Memory B cell (primary cell): Measurements from ENCODE around the gene VWA5B2.

ENCODE experiments used
- ATAC-seq: fragments of 150-1000 bp; cut with Tn5 transposase; 2 replicates; pipeline ENCODE4 v1.10.0; 2021; ENCODE audit warnings: low read depth, mild to moderate bottlenecking, moderate library complexity
- DNase-seq, 2 donors: peaks; one replicate each; pipeline ENCODE4 v3.0.0; 2022; ENCODE audit warnings: low spot score in 2 of 2
- H3K27ac Mint-ChIP-seq: one replicate; pipeline ENCODE4 v1.8.0; 2022; ENCODE audit warnings: mild to moderate bottlenecking, moderate library complexity, mixed read lengths
- H3K27me3 Mint-ChIP-seq: one replicate; pipeline ENCODE4 v1.8.0; 2022; ENCODE audit warnings: mixed read lengths
- H3K36me3 Mint-ChIP-seq: one replicate; pipeline ENCODE4 v1.8.0; 2022; ENCODE audit warnings: mild to moderate bottlenecking, mixed read lengths
- H3K4me1 Mint-ChIP-seq: one replicate; pipeline ENCODE4 v1.8.0; 2022; ENCODE audit warnings: mixed read lengths
- H3K4me3 Mint-ChIP-seq: one replicate; pipeline ENCODE4 v1.8.0; 2022; ENCODE audit warnings: mild to moderate bottlenecking, moderate library complexity, mixed read lengths
- H3K9me3 Mint-ChIP-seq: one replicate; pipeline ENCODE4 v1.8.0; 2022; ENCODE audit warnings: mixed read lengths

Gene VWA5B2

DNA sequence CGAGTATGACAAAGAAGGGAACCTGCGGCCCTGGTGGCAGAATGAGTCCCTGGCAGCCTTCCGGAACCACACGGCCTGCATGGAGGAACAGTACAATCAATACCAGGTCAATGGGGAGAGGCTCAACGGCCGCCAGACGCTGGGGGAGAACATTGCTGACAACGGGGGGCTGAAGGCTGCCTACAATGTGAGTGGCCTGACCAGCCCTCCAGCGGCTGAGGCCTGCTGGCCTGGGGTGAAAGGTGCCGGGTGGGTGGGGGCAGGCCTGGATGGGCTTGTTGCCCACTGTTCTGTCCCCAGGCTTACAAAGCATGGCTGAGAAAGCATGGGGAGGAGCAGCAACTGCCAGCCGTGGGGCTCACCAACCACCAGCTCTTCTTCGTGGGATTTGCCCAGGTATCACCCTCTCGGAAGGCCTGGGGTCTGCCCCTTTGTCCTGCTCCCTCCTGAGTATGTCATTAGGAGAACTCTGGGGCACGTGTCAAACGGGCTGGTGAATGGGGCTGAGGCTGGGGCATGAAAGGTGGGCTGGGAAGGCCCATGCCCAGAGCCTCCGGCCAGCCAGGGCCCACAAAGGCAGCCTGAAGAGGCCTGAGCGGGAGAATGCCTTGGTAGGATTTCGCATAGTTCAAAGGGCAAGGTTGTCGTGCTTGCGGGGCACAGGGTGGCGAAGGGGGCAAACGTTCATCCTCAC, 61.8 kb downstream of the VWA5B2 start:
- Mint-ChIP-seq H3K4me1 (no peaks in the 10 kb centered on the region), H3K27ac (no peak overlapping the region), H3K9me3 (no peaks in the 10 kb centered on the region)

More for the DNA sequence above, 61.8 kb downstream of the VWA5B2 start:
- Mint-ChIP-seq H3K4me3 (no peak overlapping the region), H3K36me3 (no peaks in the 10 kb centered on the region), H3K27me3 (peaks cover 6% of the 10 kb centered on the region)
- ATAC-seq (no peak), DNase-seq (no peak)
